GM03348 (cell line): Measurements from ENCODE around the gene MPP4.
"Not testable (repeated sequence)": the region's sequence is repeated elsewhere in the genome, so short reads cannot be mapped to it uniquely, and the experiment has no call there.

Experiments used
- DNase-seq: peaks from one replicate; pipeline ENCODE4 v3.0.0; 2012; ENCODE audit warnings: low spot score

MPP4 gene

GRCh38 chr2:201671205-201671604 is 27.2 kb downstream of the MPP4 start:
- DNase-seq: not testable (repeated sequence)

- no peak for DNase-seq
Observed at GRCh38 chr2:201669865-201670264, 28.6 kb downstream of the MPP4 start.

GRCh38 chr2:201668402-201668910 is 30.0 kb downstream of the MPP4 start:
- no peak for DNase-seq

GRCh38 chr2:201664334-201664733 is 34.1 kb downstream of the MPP4 start:
- no peak for DNase-seq

- no peak for DNase-seq
Observed at GRCh38 chr2:201661366-201661765, 37.1 kb downstream of the MPP4 start.

GRCh38 chr2:201660293-201660895 is 38.0 kb downstream of the MPP4 start:
- no peak for DNase-seq

- no peak for DNase-seq
Observed at GRCh38 chr2:201656740-201657139, 41.7 kb downstream of the MPP4 start.

- no peak for DNase-seq
Observed at GRCh38 chr2:201656102-201656501, 42.3 kb downstream of the MPP4 start.

- peak; percentile 77 for DNase-seq
Observed at GRCh38 chr2:201654616-201655384, 43.6 kb downstream of the MPP4 start.

- no peak for DNase-seq
Observed at GRCh38 chr2:201653221-201653620, 45.2 kb downstream of the MPP4 start.

- no peak for DNase-seq
Observed at GRCh38 chr2:201649442-201649841, 49.0 kb downstream of the MPP4 start.

GRCh38 chr2:201647431-201647830 is 51.0 kb downstream of the MPP4 start:
- no peak for DNase-seq

GRCh38 chr2:201644001-201644400 is 54.4 kb downstream of the MPP4 start:
- peak; percentile 20 for DNase-seq

- DNase-seq: peak; percentile 73
Observed at GRCh38 chr2:201643216-201643890, 55.1 kb downstream of the MPP4 start, which contains the start of gene TMEM237. TSS of gene TMEM237 (minus strand) at chr2:201643503. CDS start at chr2:201643400, 103 bp downstream.

GRCh38 chr2:201642579-201643215 is 55.7 kb downstream of the MPP4 start:
- DNase-seq: peak; percentile 96

- no peak for DNase-seq
Observed at GRCh38 chr2:201642086-201642578, 56.3 kb downstream of the MPP4 start.

- DNase-seq: no peak
Observed at GRCh38 chr2:201639205-201639604, 59.2 kb downstream of the MPP4 start.

GRCh38 chr2:201638326-201638725 is 60.1 kb downstream of the MPP4 start:
- no peak for DNase-seq

- DNase-seq: no peak
Observed at GRCh38 chr2:201633661-201634249, 64.7 kb downstream of the MPP4 start.

GRCh38 chr2:201631041-201631440 is 67.4 kb downstream of the MPP4 start:
- DNase-seq: no peak

GRCh38 chr2:201630577-201630976 is 67.9 kb downstream of the MPP4 start:
- DNase-seq: no peak

GRCh38 chr2:201628545-201628944 is 69.9 kb downstream of the MPP4 start:
- DNase-seq: peak; percentile 26
